Stomach (tissue), 9 donors: ENCODE measurements around the gene RPS6KA2. TPM values are rescaled to one million over a fixed set of nuclear protein-coding genes. Genes with fewer than 3 reads are reported as not detected.
A peak's percentile ranks its signal among the peaks of the same experiment; 100 is the strongest.

Source experiments
- DNase-seq, 2 donors: peaks; one replicate each; pipeline versions ENCODE4 v3.0.0 to v3.0.0-alpha.2; 2013 to 2019
- H3K27ac ChIP-seq, 5 donors: fragments of 200-600 bp in 4 of 5; sonication (generic) in 4 of 5; one replicate each; pipeline ENCODE4 v1.5.1; 2013 to 2019; ENCODE audit warnings: mild to moderate bottlenecking in 1 of 5, moderate library complexity in 1 of 5
- H3K27me3 ChIP-seq, 3 donors: fragments of 200-600 bp; sonication (generic); one replicate each; pipeline ENCODE4 v1.5.1; 2017 to 2019; ENCODE audit warnings: mixed run types in 1 of 3
- H3K36me3 ChIP-seq, 4 donors: fragments of 200-600 bp; sonication (generic); 1 replicate in 3 of 4; 2 replicates in 1 of 4; pipeline ENCODE4 v1.5.1; 2016 to 2019
- H3K4me1 ChIP-seq, 4 donors: fragments of 200-600 bp; sonication (generic); one replicate each; pipeline ENCODE4 v1.5.1; 2016 to 2019
- H3K4me3 ChIP-seq, 4 donors: fragments of 200-600 bp; sonication (generic) in 3 of 4; one replicate each; pipeline ENCODE4 v1.5.1; 2016 to 2019; ENCODE audit warnings: mild to moderate bottlenecking in 1 of 4
- H3K9me3 ChIP-seq, 4 donors: fragments of 200-600 bp; sonication (generic); one replicate each; pipeline ENCODE4 v1.5.1; 2016 to 2019
- EP300 ChIP-seq: sonication (generic); formaldehyde crosslinking; IDR thresholded peaks from one replicate; pipeline ENCODE4 v1.6.1; 2017; ENCODE audit warnings: antibody characterized with exemption
- POLR2A ChIP-seq, 4 donors: fragments of 450-650 bp; IDR thresholded peaks; one replicate each; pipeline ENCODE4 v1.6.1; 2016; ENCODE audit warnings: antibody characterized with exemption in 4 of 4, control low read depth in 2 of 4, mild to moderate bottlenecking in 1 of 4, moderate library complexity in 1 of 4
- POLR2AphosphoS5 ChIP-seq, 3 donors: sonication (generic); formaldehyde crosslinking; IDR thresholded peaks; one replicate each; pipeline ENCODE4 v1.6.1; 2016; ENCODE audit warnings: antibody characterized with exemption in 3 of 3
- WGBS, 5 donors: extraction: QIAGEN DNeasy Blood & Tissue Kit in 3 of 5; methylation state at CpG; one replicate each; pipeline versions ENCODE4 v1.1.5 to v1.1.7; 2013 to 2018; 5-methylcytosine and 5-hydroxymethylcytosine counted together
- intact Hi-C: fragments of 100-400 bp; cut with DNase I; formaldehyde crosslinking; loops from one replicate; pipeline ENCODE4 v1.15.1; 2023; ENCODE audit warnings: low total_unique reads
- polyA plus RNA-seq, 3 donors: library from polyadenylated mRNA; stranded (reverse); fragments of 200-250 nt; gene quantifications; one replicate each; pipeline ENCODE4 v1.2.3, GENCODE V29; 2013
- total RNA-seq, 5 donors: library from RNA; depleted of rRNA; stranded (reverse); fragments of >200 nt; gene quantifications; one replicate each; pipeline versions ENCODE4 v1.1.0 to v1.2.3, GENCODE V29; 2014 to 2016
- TF ChIP-seq, protein P1 (sequence below), 7 experiments: fragments of 450-650 bp in 4 of 7; fragments of 200-600 bp in 3 of 7; sonication (generic) in 3 of 7; IDR thresholded peaks; one replicate each; pipeline ENCODE4 v1.5.1; 2016 to 2019; ENCODE audit warnings: antibody characterized with exemption in 7 of 7, control low read depth in 2 of 7, mild to moderate bottlenecking in 1 of 7
- donor health status: healthy with polysubstance abuse.
- donor health status: Bipolar disorder and iron deficiency.
- donor health status: healthy.

Gene RPS6KA2
- total and polyA plus RNA-seq, 8 donors = 10.9 to 150 (median 68.0) TPM

DNA sequence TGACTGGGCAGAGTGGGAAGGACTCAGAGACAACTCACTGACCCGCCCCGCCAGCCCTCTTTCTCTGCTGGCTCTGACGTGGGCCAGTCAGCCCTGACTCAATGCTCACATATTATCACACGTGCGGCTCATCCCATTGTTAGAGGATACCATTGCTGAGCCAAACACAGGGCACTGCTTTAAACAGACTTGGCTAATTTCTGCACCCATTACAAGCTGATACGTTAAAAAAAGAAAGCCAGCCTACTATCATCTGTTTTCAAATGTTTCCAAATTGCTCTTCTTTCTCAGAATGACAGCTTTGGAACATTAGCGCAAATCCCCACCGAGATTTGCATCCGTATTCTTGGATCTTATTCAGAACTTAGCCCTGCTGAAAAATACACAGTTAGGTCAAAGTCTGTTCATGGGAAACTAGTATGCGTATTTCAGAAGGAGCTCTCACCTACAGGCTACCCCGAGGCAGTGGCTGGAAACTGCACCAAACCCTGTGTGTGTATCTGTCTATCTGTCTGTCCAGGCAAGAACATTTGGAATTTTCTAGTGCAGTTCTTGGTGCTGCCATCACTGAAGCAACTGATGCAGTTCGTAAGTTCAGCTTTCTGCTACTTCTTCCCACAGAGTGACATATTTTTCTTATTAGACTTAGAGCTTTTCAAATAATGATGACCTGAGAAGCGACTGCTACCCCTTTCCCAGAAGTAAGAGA is 73.3 kb downstream of the RPS6KA2 start:
- H3K4me1 ChIP-seq = peaks cover 7 to 44% (median 25%) of the 10 kb centered on the region in 4 donors
- peak overlapping the region; percentile 25 to 83 (median 57) for H3K27ac ChIP-seq
- no peaks in the 10 kb centered on the region for H3K9me3 ChIP-seq
- 56 to 78% (median 65%) methylated on average over 13 of the region's 13 CpGs for WGBS, 5 donors
- H3K36me3 ChIP-seq = no peaks in the 10 kb centered on the region
- intact Hi-C loops = no loop called here
- TF ChIP-seq POLR2A (IDR thresholded peaks at IDR 0.05) = no peak
- no peak for TF ChIP-seq EP300
- peak in 1 of 3 donors; percentile 6 for TF ChIP-seq POLR2AphosphoS5 (IDR thresholded peaks at IDR 0.05)
- TF ChIP-seq, protein P1, sequence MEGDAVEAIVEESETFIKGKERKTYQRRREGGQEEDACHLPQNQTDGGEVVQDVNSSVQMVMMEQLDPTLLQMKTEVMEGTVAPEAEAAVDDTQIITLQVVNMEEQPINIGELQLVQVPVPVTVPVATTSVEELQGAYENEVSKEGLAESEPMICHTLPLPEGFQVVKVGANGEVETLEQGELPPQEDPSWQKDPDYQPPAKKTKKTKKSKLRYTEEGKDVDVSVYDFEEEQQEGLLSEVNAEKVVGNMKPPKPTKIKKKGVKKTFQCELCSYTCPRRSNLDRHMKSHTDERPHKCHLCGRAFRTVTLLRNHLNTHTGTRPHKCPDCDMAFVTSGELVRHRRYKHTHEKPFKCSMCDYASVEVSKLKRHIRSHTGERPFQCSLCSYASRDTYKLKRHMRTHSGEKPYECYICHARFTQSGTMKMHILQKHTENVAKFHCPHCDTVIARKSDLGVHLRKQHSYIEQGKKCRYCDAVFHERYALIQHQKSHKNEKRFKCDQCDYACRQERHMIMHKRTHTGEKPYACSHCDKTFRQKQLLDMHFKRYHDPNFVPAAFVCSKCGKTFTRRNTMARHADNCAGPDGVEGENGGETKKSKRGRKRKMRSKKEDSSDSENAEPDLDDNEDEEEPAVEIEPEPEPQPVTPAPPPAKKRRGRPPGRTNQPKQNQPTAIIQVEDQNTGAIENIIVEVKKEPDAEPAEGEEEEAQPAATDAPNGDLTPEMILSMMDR (IDR thresholded peaks at IDR 0.05) = no peak
- no peaks in the 10 kb centered on the region for H3K27me3 ChIP-seq
- peak in 1 of 2 donors; percentile 44 for DNase-seq
- H3K4me3 ChIP-seq = no peak overlapping the region

DNA sequence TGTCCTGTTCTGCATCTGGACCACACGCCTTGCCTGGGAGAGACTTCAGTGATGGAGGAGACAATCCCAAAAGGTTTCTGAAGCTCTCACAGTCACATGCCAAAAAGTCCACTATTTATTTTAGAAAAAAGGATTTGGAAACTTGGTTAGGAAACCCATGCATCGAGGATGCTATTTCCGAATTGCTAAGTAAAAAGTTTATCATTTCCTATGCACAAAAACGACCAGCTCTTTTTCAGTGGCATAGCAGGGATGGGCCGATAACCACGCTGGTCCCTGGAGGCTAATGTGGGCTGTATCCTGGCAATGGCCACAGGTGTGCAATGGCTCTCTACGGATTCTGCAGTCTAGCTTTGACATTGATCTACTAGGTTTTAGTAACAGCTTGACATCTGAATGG is 74.5 kb downstream of the RPS6KA2 start:
- intact Hi-C loops = no loop called here
- H3K27ac ChIP-seq = no peak overlapping the region
- DNase-seq = no peak
- H3K36me3 ChIP-seq = no peaks in the 10 kb centered on the region
- H3K9me3 ChIP-seq = no peaks in the 10 kb centered on the region
- peaks cover 7 to 42% (median 24%) of the 10 kb centered on the region in 4 donors for H3K4me1 ChIP-seq
- no peaks in the 10 kb centered on the region for H3K27me3 ChIP-seq
- no peak overlapping the region for H3K4me3 ChIP-seq
- WGBS, 5 donors = 82 to 90% (median 84%) methylated on average over 7 of the region's 7 CpGs
- TF ChIP-seq POLR2AphosphoS5 (IDR thresholded peaks at IDR 0.05) = no peak

DNA sequence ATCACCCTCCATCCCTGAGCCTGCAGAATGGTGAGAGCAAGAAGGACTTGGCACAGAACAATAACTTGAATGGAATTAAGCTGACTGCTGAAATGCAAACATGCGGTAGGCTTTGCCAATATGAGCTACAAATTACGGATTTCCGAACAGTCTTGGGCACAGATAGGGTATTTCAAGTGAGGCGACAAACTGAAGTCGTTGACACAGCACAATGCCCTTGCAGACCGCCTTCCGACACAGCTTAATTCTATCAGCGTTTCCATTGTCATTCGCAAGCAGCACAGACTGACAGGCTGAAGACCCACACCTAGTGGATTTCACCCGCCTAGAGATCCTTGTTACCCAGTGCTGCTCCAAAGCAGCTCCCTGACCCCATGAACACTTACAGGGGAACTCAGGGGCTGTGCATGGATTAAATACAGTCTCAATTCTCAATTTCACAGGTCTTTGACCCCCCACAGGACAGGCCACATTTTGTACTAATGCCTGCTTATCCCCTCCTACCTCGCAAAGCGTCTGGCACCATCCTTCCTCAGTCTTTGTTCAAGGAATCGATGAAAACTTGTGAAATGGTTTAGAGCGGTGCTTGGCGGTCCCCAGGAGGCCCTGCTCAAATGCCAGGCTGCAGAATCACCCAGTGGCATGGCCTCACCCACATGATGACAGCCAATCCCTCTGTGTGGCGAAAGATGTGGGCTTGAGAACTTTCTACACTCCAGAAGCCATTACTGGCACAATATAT is 75.1 kb downstream of the RPS6KA2 start:
- TF ChIP-seq POLR2AphosphoS5 (IDR thresholded peaks at IDR 0.05) (no peak), POLR2A (IDR thresholded peaks at IDR 0.05) (no peak), EP300 (no peak)
- TF ChIP-seq, protein P1 (IDR thresholded peaks at IDR 0.05) = no peak
- WGBS, 5 donors = 87 to 92% (median 90%) methylated on average over 16 of the region's 16 CpGs

DNA sequence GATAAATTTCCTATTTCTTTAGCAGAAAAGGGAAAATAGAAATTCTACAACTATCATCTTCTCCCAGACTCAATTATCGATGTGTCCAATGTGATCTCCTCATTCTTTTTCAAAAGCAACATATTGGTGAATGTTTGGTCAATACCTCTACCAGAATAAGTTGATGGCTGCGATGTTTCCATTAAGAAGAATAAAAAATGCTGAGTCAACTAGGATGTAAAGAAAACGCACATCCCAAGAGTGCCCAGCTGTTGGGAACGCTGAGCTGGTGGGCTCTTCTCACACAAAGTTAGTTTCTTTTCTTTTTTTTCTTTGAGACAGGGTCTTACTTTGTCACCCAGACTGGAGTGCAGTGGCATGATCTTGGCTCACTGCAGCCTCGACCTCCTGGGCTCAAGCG is 80.4 kb downstream of the RPS6KA2 start:
- WGBS, 5 donors = 92 to 97% (median 96%) methylated on average over 6 of the region's 6 CpGs
- TF ChIP-seq POLR2AphosphoS5 (IDR thresholded peaks at IDR 0.05) (no peak), POLR2A (IDR thresholded peaks at IDR 0.05) (no peak), EP300 (no peak)
- TF ChIP-seq, protein P1 (IDR thresholded peaks at IDR 0.05) = no peak
- Histone ChIP-seq H3K27me3 (no peaks in the 10 kb centered on the region), H3K4me1 (peaks cover 0 to 12% (median 10%) of the 10 kb centered on the region in 4 donors), H3K9me3 (no peaks in the 10 kb centered on the region), H3K27ac (no peak overlapping the region), H3K36me3 (peaks cover 0 to 11% (median 9%) of the 10 kb centered on the region in 4 donors), H3K4me3 (no peak overlapping the region)
- DNase-seq = no peak
- intact Hi-C loops = no loop called here

More for the DNA sequence above, 75.1 kb downstream of the RPS6KA2 start:
- H3K4me3 ChIP-seq = no peak overlapping the region
- H3K27me3 ChIP-seq = no peaks in the 10 kb centered on the region
- peaks cover 7 to 36% (median 22%) of the 10 kb centered on the region in 4 donors for H3K4me1 ChIP-seq
- no peak for DNase-seq
- H3K9me3 ChIP-seq = no peaks in the 10 kb centered on the region
- intact Hi-C loops = no loop called here
- no peak overlapping the region for H3K27ac ChIP-seq
- H3K36me3 ChIP-seq = peaks cover 0 to 5% (median under 1%) of the 10 kb centered on the region in 4 donors
